Measurements from ENCODE around the gene UCKL1. TPM values are rescaled to one million over a fixed set of nuclear protein-coding genes. Genes with fewer than 3 reads are reported as not detected.

The UCKL1 gene
- total and polyA plus RNA-seq, 2 donors from 2014 or later, result 39.3 to 39.8 TPM

DNA sequence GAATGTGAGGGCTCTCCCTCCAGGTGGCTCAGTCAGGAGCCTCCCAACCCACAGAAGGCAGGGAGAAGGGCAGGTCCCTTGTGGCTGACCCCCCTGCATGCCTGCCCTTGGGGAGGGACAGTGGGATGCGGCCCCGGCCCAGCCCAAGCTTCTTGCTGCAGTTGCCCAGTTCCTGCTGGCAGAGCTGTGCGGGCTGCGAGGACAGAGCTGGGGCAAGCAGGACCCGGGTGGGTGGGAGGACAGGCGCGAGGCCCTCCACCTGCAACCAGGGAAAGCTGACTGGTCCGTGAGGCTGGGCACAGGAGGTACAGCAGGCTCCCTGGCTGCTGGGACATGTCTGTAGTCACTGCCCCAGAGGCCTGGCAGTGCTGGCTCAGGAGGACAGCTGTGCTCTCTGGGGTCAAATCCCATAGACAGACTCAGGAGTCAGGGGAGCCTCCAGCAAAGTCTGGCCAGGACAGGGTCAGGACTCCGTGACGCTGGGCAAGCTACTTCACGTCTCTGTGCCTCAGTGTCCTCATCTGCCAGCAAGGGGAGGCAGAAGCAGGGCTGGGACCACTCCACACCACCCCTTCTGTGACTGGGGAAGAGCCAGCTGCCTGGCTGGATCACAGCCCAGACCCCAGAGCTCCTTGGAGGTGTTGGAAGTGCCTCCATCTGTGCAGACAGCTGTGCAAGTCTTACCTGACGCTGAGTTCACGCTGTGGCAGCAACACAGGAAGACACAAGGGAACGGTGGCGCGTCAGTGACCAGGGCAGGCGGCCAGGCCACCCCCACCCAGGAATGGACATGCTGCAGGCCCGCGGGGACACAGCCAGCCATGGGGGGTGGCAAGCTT is 13.0 kb downstream of the UCKL1 start:
- H3K36me3 ChIP-seq (ENCODE audit: control insufficient read depth in 2 of 3, insufficient read depth in 3 of 3, low read length in 3 of 3), result peaks cover 0 to 28% (median 7%) of the 10 kb centered on the region in 3 donors
- peaks cover 0 to 3% (median 0%) of the 10 kb centered on the region in 3 donors for H3K4me1 ChIP-seq (ENCODE audit: control insufficient read depth in 2 of 3, insufficient read depth in 2 of 3, low read depth in 1 of 3, low read length in 3 of 3)
- intact Hi-C loops (cut with DNase I), result no loop called here
- TF ChIP-seq, protein P1, sequence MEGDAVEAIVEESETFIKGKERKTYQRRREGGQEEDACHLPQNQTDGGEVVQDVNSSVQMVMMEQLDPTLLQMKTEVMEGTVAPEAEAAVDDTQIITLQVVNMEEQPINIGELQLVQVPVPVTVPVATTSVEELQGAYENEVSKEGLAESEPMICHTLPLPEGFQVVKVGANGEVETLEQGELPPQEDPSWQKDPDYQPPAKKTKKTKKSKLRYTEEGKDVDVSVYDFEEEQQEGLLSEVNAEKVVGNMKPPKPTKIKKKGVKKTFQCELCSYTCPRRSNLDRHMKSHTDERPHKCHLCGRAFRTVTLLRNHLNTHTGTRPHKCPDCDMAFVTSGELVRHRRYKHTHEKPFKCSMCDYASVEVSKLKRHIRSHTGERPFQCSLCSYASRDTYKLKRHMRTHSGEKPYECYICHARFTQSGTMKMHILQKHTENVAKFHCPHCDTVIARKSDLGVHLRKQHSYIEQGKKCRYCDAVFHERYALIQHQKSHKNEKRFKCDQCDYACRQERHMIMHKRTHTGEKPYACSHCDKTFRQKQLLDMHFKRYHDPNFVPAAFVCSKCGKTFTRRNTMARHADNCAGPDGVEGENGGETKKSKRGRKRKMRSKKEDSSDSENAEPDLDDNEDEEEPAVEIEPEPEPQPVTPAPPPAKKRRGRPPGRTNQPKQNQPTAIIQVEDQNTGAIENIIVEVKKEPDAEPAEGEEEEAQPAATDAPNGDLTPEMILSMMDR (IDR thresholded peaks at IDR 0.05; ENCODE audit: borderline replicate concordance, extremely low read depth, insufficient read depth), result no peak
- FAIRE-seq (no peak), DNase-seq (peak in 2 of 5 donors; percentile 41 to 76)
- no peak overlapping the region for H3K9ac ChIP-seq (ENCODE audit: low read length in 3 of 3)
- H3K27ac ChIP-seq (ENCODE audit: low read depth in 2 of 2, low read length in 2 of 2), result no peak overlapping the region
- H3K9me3 ChIP-seq (ENCODE audit: control insufficient read depth in 2 of 3, insufficient read depth in 1 of 3, low read length in 3 of 3), result no peaks in the 10 kb centered on the region
- no peaks in the 10 kb centered on the region for H3K27me3 ChIP-seq (ENCODE audit: control insufficient read depth, insufficient read depth, low read length)
- H3K4me3 ChIP-seq (ENCODE audit: low read length in 3 of 3), result no peak overlapping the region

DNA sequence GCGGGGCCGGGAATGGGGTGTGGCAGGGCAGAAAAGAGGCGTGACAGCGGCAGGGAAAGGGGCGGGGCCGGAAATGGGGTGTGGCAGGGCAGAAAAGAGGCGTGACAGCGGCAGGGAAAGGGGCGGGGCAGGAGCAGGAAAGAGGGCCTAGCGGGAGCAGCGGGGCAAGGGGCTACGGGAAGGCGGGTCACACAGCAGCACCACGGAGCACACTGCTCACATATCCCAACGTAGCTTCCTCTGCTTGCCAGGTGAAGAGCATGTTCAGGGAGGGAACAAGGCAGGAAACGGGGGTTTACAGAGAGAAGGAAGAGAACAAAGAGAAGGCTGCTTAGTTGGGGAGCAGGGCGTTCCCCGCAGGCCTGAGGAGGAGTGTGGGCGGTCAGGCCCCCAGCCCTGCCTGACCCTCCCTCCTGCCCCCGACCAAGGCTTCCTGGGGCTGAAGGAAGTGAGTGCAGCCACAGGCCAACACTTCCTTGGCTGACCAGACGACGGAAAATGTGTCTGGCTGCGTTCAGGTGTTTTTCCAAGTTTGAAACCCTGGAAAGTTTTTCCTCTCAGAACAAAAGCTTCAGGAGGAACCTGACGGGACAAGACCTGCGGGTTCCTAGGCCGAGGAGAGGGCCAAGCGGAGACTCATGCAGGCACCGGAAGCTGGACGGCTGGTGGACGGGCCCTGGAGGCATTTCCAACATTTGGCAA is 13.8 kb downstream of the UCKL1 start:
- DNase-seq, result peak in 2 of 5 donors; percentile 65 to 77
- Histone ChIP-seq H3K9ac (ENCODE audit: low read length in 3 of 3) (no peak overlapping the region), H3K4me3 (ENCODE audit: low read length in 3 of 3) (no peak overlapping the region), H3K27me3 (ENCODE audit: control insufficient read depth, insufficient read depth, low read length) (no peaks in the 10 kb centered on the region), H3K27ac (ENCODE audit: low read depth in 2 of 2, low read length in 2 of 2) (no peak overlapping the region), H3K9me3 (ENCODE audit: control insufficient read depth in 2 of 3, insufficient read depth in 1 of 3, low read length in 3 of 3) (no peaks in the 10 kb centered on the region), H3K36me3 (ENCODE audit: control insufficient read depth in 2 of 3, insufficient read depth in 3 of 3, low read length in 3 of 3) (peaks cover 0 to 28% (median 7%) of the 10 kb centered on the region in 3 donors), H3K4me1 (ENCODE audit: control insufficient read depth in 2 of 3, insufficient read depth in 2 of 3, low read depth in 1 of 3, low read length in 3 of 3) (no peaks in the 10 kb centered on the region)
- intact Hi-C loops (cut with DNase I), result no loop called here
- TF ChIP-seq, protein P1 (IDR thresholded peaks at IDR 0.05; ENCODE audit: borderline replicate concordance, extremely low read depth, insufficient read depth), result no peak
- FAIRE-seq, result no peak

DNA sequence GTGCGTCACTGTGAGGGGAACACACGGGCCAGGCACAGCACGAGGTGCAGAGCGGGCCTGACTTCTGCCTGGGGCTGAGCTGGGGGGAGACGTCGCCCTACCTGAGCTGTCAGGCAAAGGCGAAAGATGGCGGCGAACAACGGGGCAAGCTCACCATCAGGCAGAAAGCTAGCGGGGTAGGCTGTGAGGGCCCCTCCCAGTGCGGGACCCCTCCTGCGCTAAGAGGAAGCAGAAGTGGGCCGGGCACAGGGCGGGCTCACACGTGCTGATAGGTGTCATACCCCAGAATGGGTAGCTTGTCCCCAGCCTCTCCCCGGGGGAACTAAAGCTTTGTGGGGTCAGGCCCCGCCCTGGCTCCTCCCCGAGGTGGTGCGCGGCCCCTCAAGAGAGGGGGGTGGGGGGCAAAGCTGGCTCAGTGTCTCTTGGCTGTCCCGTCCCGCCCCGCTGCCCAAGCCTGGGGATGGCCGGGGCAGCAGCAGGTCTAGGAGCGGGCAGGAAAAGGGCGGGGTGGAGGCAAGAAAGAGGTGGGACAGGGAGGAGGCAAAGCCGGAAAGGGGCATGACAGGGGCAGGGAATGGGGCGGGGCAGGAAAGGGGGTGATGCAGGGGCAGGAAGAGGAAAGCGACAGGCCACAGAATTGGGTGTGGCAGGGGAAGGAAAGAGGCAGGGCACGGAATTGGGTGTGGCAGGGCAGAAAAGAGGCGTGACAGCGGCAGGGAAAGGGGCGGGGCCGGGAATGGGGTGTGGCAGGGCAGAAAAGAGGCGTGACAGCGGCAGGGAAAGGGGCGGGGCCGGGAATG is 14.7 kb downstream of the UCKL1 start:
- Histone ChIP-seq H3K9ac (ENCODE audit: low read length in 3 of 3) (no peak overlapping the region), H3K27ac (ENCODE audit: low read depth in 2 of 2, low read length in 2 of 2) (peak overlapping the region in 1 of 2 donors; percentile 9), H3K36me3 (ENCODE audit: control insufficient read depth in 2 of 3, insufficient read depth in 3 of 3, low read length in 3 of 3) (peaks cover 0 to 28% (median 7%) of the 10 kb centered on the region in 3 donors), H3K4me3 (ENCODE audit: low read length in 3 of 3) (no peak overlapping the region), H3K27me3 (ENCODE audit: control insufficient read depth, insufficient read depth, low read length) (no peaks in the 10 kb centered on the region), H3K9me3 (ENCODE audit: control insufficient read depth in 2 of 3, insufficient read depth in 1 of 3, low read length in 3 of 3) (no peaks in the 10 kb centered on the region), H3K4me1 (ENCODE audit: control insufficient read depth in 2 of 3, insufficient read depth in 2 of 3, low read depth in 1 of 3, low read length in 3 of 3) (no peaks in the 10 kb centered on the region)
- TF ChIP-seq, protein P1 (IDR thresholded peaks at IDR 0.05; ENCODE audit: borderline replicate concordance, extremely low read depth, insufficient read depth), result no peak
- intact Hi-C loops (cut with DNase I), result no loop called here
- peak in 2 of 5 donors; percentile 64 to 92 for DNase-seq
- no peak for FAIRE-seq

All from kidney (tissue), 14 donors.